H1 (cell line): Measurements from ENCODE around the gene CAPNS1. TPM values are rescaled to one million over a fixed set of nuclear protein-coding genes. Genes with fewer than 3 reads are reported as not detected.

Source experiments
- CTCF ChIA-PET: fragments of 300-600 bp; sonication (Branson Sonifier 250); formaldehyde crosslinking; loops from one replicate; lab custom pipeline; 2021; ENCODE audit not compliant: partially characterized antibody; lab: Charles Lee
- POLR2A ChIA-PET: fragments of 300-600 bp; sonication (Branson Sonifier 250); formaldehyde crosslinking; loops from one replicate; lab custom pipeline; 2021; ENCODE audit warnings: inconsistent platforms; ENCODE audit not compliant: partially characterized antibody; lab: Charles Lee
- DNase-seq, 2 experiments: peaks; one replicate each; pipeline versions ENCODE4 v3.0.0 to v3.0.0-alpha.2; 2010 to 2022; ENCODE audit warnings: low spot score in 2 of 2, low read depth in 1 of 2, mixed read lengths in 1 of 2
- FAIRE-seq: peaks from 2 replicates; lab custom pipeline; 2011; peaks lifted over from hg19 to GRCh38; lab: Jason Lieb, UNC
- H2AFZ ChIP-seq: 2 replicates; pipeline ENCODE4 v1.8.1; 2012; ENCODE audit warnings: low read length, inconsistent platforms
- H2AK5ac ChIP-seq: 2 replicates; pipeline ENCODE4 v1.6.1; 2013; ENCODE audit warnings: low read depth, low read length
- H2BK120ac ChIP-seq: replicated peaks from 2 replicates; pipeline ENCODE3; 2013; ENCODE audit warnings: low read depth, low read length, inconsistent platforms
- H2BK12ac ChIP-seq: 2 replicates; pipeline ENCODE4 v1.6.1; 2013; ENCODE audit warnings: low read depth, low read length
- H2BK15ac ChIP-seq: 2 replicates; pipeline ENCODE4 v1.6.1; 2013; ENCODE audit warnings: low read length
- H2BK20ac ChIP-seq: 2 replicates; pipeline ENCODE4 v1.6.1; 2013; ENCODE audit warnings: low read length
- H2BK5ac ChIP-seq: 2 replicates; pipeline ENCODE4 v1.6.1; 2013; ENCODE audit warnings: low read depth, low read length
- H3K14ac ChIP-seq: 2 replicates; pipeline ENCODE4 v1.6.1; 2013; ENCODE audit warnings: inconsistent platforms; ENCODE audit not compliant: insufficient read length
- H3K18ac ChIP-seq: 2 replicates; pipeline ENCODE4 v1.6.1; 2013; ENCODE audit warnings: low read length; ENCODE audit errors: extremely low read depth
- H3K23ac ChIP-seq: 2 replicates; pipeline ENCODE4 v1.6.1; 2013; ENCODE audit warnings: inconsistent platforms; ENCODE audit not compliant: insufficient read length
- H3K23me2 ChIP-seq: 2 replicates; pipeline ENCODE4 v1.6.1; 2013; ENCODE audit warnings: low read depth, low read length
- H3K27ac ChIP-seq: 2 replicates; pipeline ENCODE4 v1.6.1; 2011; ENCODE audit warnings: low read depth, low read length, inconsistent platforms
- H3K27me3 ChIP-seq, 4 experiments: replicated peaks in 1 of 4; 1 replicate in 1 of 4; 2 replicates in 3 of 4; pipeline versions ENCODE4 v1.6.1 to v1.8.1; 2011 to 2013; ENCODE audit warnings: low read length in 3 of 4, mild to moderate bottlenecking in 3 of 4, inconsistent platforms in 2 of 4, mixed read lengths in 2 of 4, moderate library complexity in 1 of 4; ENCODE audit not compliant: control insufficient read depth in 3 of 4, insufficient read depth in 3 of 4; ENCODE audit errors: extremely low read depth in 1 of 4
- H3K36me3 ChIP-seq, 4 experiments: 2 replicates each; pipeline versions ENCODE4 v1.6.1 to v1.8.1; 2011 to 2013; ENCODE audit warnings: mild to moderate bottlenecking in 4 of 4, low read length in 3 of 4, moderate library complexity in 2 of 4, control low read depth in 1 of 4, inconsistent platforms in 1 of 4; ENCODE audit not compliant: insufficient read depth in 4 of 4, control insufficient read depth in 2 of 4
- H3K4ac ChIP-seq: replicated peaks from 2 replicates; pipeline ENCODE3; 2013; ENCODE audit warnings: low read length, low read depth, mixed read lengths, inconsistent platforms; ENCODE audit not compliant: insufficient read length
- H3K4me1 ChIP-seq, 4 experiments: replicated peaks in 1 of 4; 1 replicate in 1 of 4; 2 replicates in 3 of 4; pipeline versions ENCODE4 v1.6.1 to v1.8.1; 2011 to 2013; ENCODE audit warnings: low read length in 3 of 4, inconsistent platforms in 2 of 4, mixed read lengths in 1 of 4; ENCODE audit not compliant: insufficient read depth in 4 of 4, control insufficient read depth in 3 of 4
- H3K4me2 ChIP-seq, 2 experiments: 2 replicates each; pipeline versions ENCODE4 v1.6.1 to v1.8.1; 2011 to 2013; ENCODE audit warnings: low read depth in 2 of 2, low read length in 2 of 2, control low read depth in 1 of 2, inconsistent platforms in 1 of 2, mild to moderate bottlenecking in 1 of 2; ENCODE audit not compliant: insufficient read depth in 1 of 2
- H3K4me3 ChIP-seq, 4 experiments: fragments of 200-600, 300-600 bp in 1 of 4; sonication (generic), shearing (Covaris generic), sonication (Bioruptor Twin) in 1 of 4; 2 replicates each; pipeline versions ENCODE4 v1.5.1 to v1.8.1; 2011 to 2016; ENCODE audit warnings: low read length in 4 of 4, low read depth in 3 of 4, control low read depth in 2 of 4, inconsistent platforms in 2 of 4, mild to moderate bottlenecking in 2 of 4, mixed read lengths in 1 of 4, moderate library complexity in 1 of 4; ENCODE audit not compliant: insufficient read depth in 2 of 4; ENCODE audit errors: extremely low read depth in 1 of 4
- H3K56ac ChIP-seq: replicated peaks from 2 replicates; pipeline ENCODE3; 2013; ENCODE audit warnings: low read depth, mild to moderate bottlenecking, mixed read lengths, low read length, inconsistent platforms; ENCODE audit not compliant: insufficient read length
- H3K79me1 ChIP-seq: 2 replicates; pipeline ENCODE4 v1.6.1; 2013; ENCODE audit warnings: low read depth, low read length, control low read depth
- H3K79me2 ChIP-seq, 2 experiments: 2 replicates each; pipeline versions ENCODE4 v1.6.1 to v1.8.1; 2012 to 2013; ENCODE audit warnings: low read length in 2 of 2, mild to moderate bottlenecking in 2 of 2, inconsistent platforms in 1 of 2; ENCODE audit not compliant: insufficient read depth in 2 of 2, control insufficient read depth in 1 of 2
- H3K9ac ChIP-seq, 4 experiments: replicated peaks in 1 of 4; 1 replicate in 1 of 4; 2 replicates in 3 of 4; pipeline versions ENCODE4 v1.6.1 to v1.8.1; 2011 to 2013; ENCODE audit warnings: low read depth in 3 of 4, low read length in 3 of 4, control low read depth in 2 of 4, mild to moderate bottlenecking in 2 of 4, moderate library complexity in 2 of 4, inconsistent platforms in 1 of 4; ENCODE audit errors: extremely low read depth in 1 of 4
- H3K9me3 ChIP-seq, 2 experiments: 2 replicates each; pipeline versions ENCODE4 v1.6.1 to v1.8.1; 2012 to 2013; ENCODE audit warnings: mild to moderate bottlenecking in 2 of 2, moderate library complexity in 2 of 2, control low read depth in 1 of 2, inconsistent platforms in 1 of 2, low read depth in 1 of 2, low read length in 1 of 2, mixed read lengths in 1 of 2; ENCODE audit not compliant: insufficient read depth in 2 of 2
- H4K20me1 ChIP-seq, 2 experiments: replicated peaks in 1 of 2; 2 replicates each; pipeline versions ENCODE3 to v1.8.1; 2011 to 2013; ENCODE audit warnings: inconsistent platforms in 2 of 2, low read length in 2 of 2, mild to moderate bottlenecking in 1 of 2; ENCODE audit not compliant: insufficient read depth in 2 of 2, control insufficient read depth in 1 of 2
- H4K5ac ChIP-seq: 2 replicates; pipeline ENCODE4 v1.6.1; 2013; ENCODE audit warnings: low read length, low read depth, mixed read lengths, inconsistent platforms; ENCODE audit not compliant: insufficient read length
- H4K8ac ChIP-seq: 2 replicates; pipeline ENCODE4 v1.8.0; 2013; ENCODE audit warnings: mild to moderate bottlenecking, moderate library complexity, low read length, inconsistent platforms; ENCODE audit not compliant: insufficient read depth; ENCODE audit errors: extremely low read depth
- H4K91ac ChIP-seq: replicated peaks from 2 replicates; pipeline ENCODE3; 2013; ENCODE audit warnings: low read length, mixed read lengths, inconsistent platforms; ENCODE audit not compliant: insufficient read length
- WGBS, 2 experiments: shearing (Covaris generic) in 1 of 2; methylation state at CpG; one replicate each; pipeline versions ENCODE4 v1.1.6 to v1.1.7; 2013 to 2015; ENCODE audit warnings: low lambda C conversion rate in 2 of 2, mixed read lengths in 2 of 2, inconsistent platforms in 1 of 2, low coverage in 1 of 2, missing lambda C conversion rate in 1 of 2; ENCODE audit not compliant: insufficient replicate concordance in 2 of 2, insufficient coverage in 1 of 2, insufficient read length in 1 of 2; ENCODE audit errors: extremely low coverage in 1 of 2, missing lambda C conversion rate in 1 of 2; 5-methylcytosine and 5-hydroxymethylcytosine counted together
- polyA plus RNA-seq, 7 experiments: library from polyadenylated mRNA; depleted of rRNA in 3 of 7; stranded (reverse) in 5 of 7; unstranded in 2 of 7; fragments of >200 nt in 5 of 7; fragments of 200-250 nt in 2 of 7; gene quantifications; 1 replicate in 5 of 7; 2 replicates in 1 of 7; 4 replicates in 1 of 7; pipeline versions ENCODE4 v1.2.1 to v1.2.3, GENCODE V29; 2011 to 2013; ENCODE audit warnings: missing spikeins in 2 of 7, mixed read lengths in 2 of 7
- total RNA-seq: library from RNA; stranded (reverse); fragmentation: NEBNext Ultra II Directional; extraction: Animal tissue kit (Norgen Biotek cat#: 25700); gene quantifications from 2 replicates; pipeline ENCODE4 v1.2.1, GENCODE V29; 2021

The CAPNS1 gene
- total and polyA plus RNA-seq, 2 of the 8 experiments (the other 6 are each of a cell fraction or from before 2014, with no cell fraction given) = 382 to 438 TPM

- WGBS, 2 experiments = 90% methylated on average over 13 of the region's 13 CpGs; no CpG with 5 or more reads in 1 of the 2 experiments
- no peak overlapping the region for H2BK20ac ChIP-seq
Observed at GRCh38 chr19:36149673-36150406, 10.0 kb downstream of the CAPNS1 start.

More at GRCh38 chr19:36149673-36150406, 10.0 kb downstream of the CAPNS1 start:
- H2BK12ac ChIP-seq = no peak overlapping the region
- H3K27ac ChIP-seq = no peak overlapping the region
- no peaks in the 10 kb centered on the region for H3K79me2 ChIP-seq
- H3K4me3 ChIP-seq = no peak overlapping the region
- ChIA-PET POLR2A (interaction anchor here (0.9 to 4.2 kb wide), 5 partner anchors 10 to 43 kb away, joined by 3 to 29 read pairs (median 3); partner anchors contain the start of gene CAPNS1), CTCF (interaction anchor here (1.3 to 2.9 kb wide), 4 partner anchors 13 to 22 kb away, joined by 3 to 17 read pairs (median 4); no protein-coding TSS in a partner anchor)
- H3K9ac ChIP-seq = no peak overlapping the region
- H3K4me2 ChIP-seq = no peak overlapping the region
- no peaks in the 10 kb centered on the region for H3K9me3 ChIP-seq
- no peak overlapping the region for H3K14ac ChIP-seq
- DNase-seq = no peak
- no peak overlapping the region for H3K56ac ChIP-seq
- no peak overlapping the region for H3K4ac ChIP-seq
- no peak overlapping the region for H4K91ac ChIP-seq
- no peak overlapping the region for H4K8ac ChIP-seq
- no peak overlapping the region for H3K18ac ChIP-seq
- no peak overlapping the region for H2BK5ac ChIP-seq
- peaks cover 0 to 5% (median 0%) of the 10 kb centered on the region in 4 experiments; a peak in 1 of 7 replicates for H3K4me1 ChIP-seq
- peaks cover 14 to 47% (median 28%) of the 10 kb centered on the region in 4 experiments for H3K36me3 ChIP-seq
- H2BK120ac ChIP-seq = no peak overlapping the region
- H4K5ac ChIP-seq = no peak overlapping the region
- H2AK5ac ChIP-seq = no peak overlapping the region
- FAIRE-seq = no peak
- no peaks in the 10 kb centered on the region for H3K27me3 ChIP-seq
- H3K23ac ChIP-seq = no peak overlapping the region
- no peak overlapping the region for H2BK15ac ChIP-seq
- no peak overlapping the region for H2AFZ ChIP-seq
- H3K79me1 ChIP-seq = no peaks in the 10 kb centered on the region
- peaks cover 13% of the 10 kb centered on the region; the same call in 1 of the 2 replicates for H3K23me2 ChIP-seq
- peaks cover 0 to 13% of the 10 kb centered on the region in 2 experiments for H4K20me1 ChIP-seq
